Measurements from ENCODE around the gene CMTM4.

CMTM4 gene

DNA sequence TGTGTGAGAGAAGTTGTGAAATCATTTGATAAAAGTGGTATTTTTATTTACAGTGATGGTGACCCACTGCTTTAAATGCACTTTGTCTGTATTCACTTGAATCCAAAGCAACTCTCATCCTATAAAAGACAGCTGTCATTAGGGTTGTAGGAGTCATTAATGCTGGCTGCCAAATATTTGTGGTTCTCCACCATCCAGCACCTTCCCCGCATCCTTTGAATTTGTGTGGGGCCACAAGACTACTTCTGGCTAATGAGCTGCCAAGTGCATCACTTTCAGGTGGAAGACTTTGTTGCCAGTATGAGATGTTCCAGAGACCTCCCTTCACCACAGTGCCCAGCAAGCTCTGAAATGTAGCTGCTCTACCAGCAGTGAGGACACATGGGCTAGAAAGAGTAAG lies 48.7 kb downstream of the CMTM4 start:
- Histone ChIP-seq H3K9ac (ENCODE audit: low read length) (no peak overlapping the region), H3K4me3 (ENCODE audit: insufficient read depth, low read length, poor library complexity, severe bottlenecking) (no peak overlapping the region), H3K9me3 (ENCODE audit: insufficient read depth, low read length) (no peaks in the 10 kb centered on the region), H4K20me1 (ENCODE audit: low read depth, low read length) (no peaks in the 10 kb centered on the region), H3K27me3 (ENCODE audit: low read length) (no peaks in the 10 kb centered on the region), H3K4me2 (ENCODE audit: low read depth, low read length, poor library complexity, severe bottlenecking) (no peak overlapping the region), H3K36me3 (ENCODE audit: low read length) (no peaks in the 10 kb centered on the region), H3K79me2 (ENCODE audit: insufficient read depth, low read length) (no peaks in the 10 kb centered on the region), H2AFZ (ENCODE audit: low read depth, low read length, severe bottlenecking) (no peak overlapping the region), H3F3A (ENCODE audit: insufficient read depth) (no peaks in the 10 kb centered on the region), H3K9me2 (replicated peaks; ENCODE audit: insufficient read depth, low read length) (no peaks in the 10 kb centered on the region), H3K27ac (ENCODE audit: low read depth, low read length) (no peak overlapping the region)
- TF ChIP-seq CTCF (IDR thresholded peaks at IDR 0.05; ENCODE audit: insufficient read depth, low read length, poor library complexity, severe bottlenecking) (no peak), EZH2phosphoT487 (conservative IDR thresholded peaks at IDR 0.05; ENCODE audit: low read length) (no peak)

DNA sequence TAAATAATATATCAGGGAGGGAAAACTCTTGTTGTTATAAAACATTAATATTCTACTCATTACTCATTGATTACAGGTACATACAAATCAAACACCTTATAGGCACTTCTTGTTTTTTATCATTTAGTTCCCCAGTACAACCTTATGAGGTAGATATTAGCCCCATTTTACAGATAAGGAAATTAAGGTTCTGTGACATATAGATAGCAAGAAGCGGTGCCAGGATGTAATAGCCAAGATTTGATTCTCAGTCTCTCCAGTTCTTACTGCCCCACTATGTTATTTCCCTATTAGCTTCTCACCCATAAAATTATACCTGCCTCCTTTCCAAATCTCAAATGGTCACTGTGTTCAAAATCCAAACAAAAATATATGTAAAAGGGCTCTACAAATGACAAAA lies 55.2 kb downstream of the CMTM4 start:
- Histone ChIP-seq H3F3A (ENCODE audit: insufficient read depth) (no peaks in the 10 kb centered on the region), H3K27ac (ENCODE audit: low read depth, low read length) (no peak overlapping the region), H3K4me3 (ENCODE audit: insufficient read depth, low read length, poor library complexity, severe bottlenecking) (no peak overlapping the region), H3K79me2 (ENCODE audit: insufficient read depth, low read length) (no peaks in the 10 kb centered on the region), H3K36me3 (ENCODE audit: low read length) (no peaks in the 10 kb centered on the region), H2AFZ (ENCODE audit: low read depth, low read length, severe bottlenecking) (no peak overlapping the region), H3K9me2 (replicated peaks; ENCODE audit: insufficient read depth, low read length) (no peaks in the 10 kb centered on the region), H3K4me2 (ENCODE audit: low read depth, low read length, poor library complexity, severe bottlenecking) (no peak overlapping the region), H3K9me3 (ENCODE audit: insufficient read depth, low read length) (no peaks in the 10 kb centered on the region), H4K20me1 (ENCODE audit: low read depth, low read length) (no peaks in the 10 kb centered on the region), H3K27me3 (ENCODE audit: low read length) (no peaks in the 10 kb centered on the region), H3K9ac (ENCODE audit: low read length) (no peak overlapping the region)
- TF ChIP-seq CTCF (IDR thresholded peaks at IDR 0.05; ENCODE audit: insufficient read depth, low read length, poor library complexity, severe bottlenecking) (no peak), EZH2phosphoT487 (conservative IDR thresholded peaks at IDR 0.05; ENCODE audit: low read length) (no peak)

GRCh38 chr16:66640724-66641314 lies 55.7 kb downstream of the CMTM4 start:
- no peak overlapping the region for H3K27ac ChIP-seq (ENCODE audit: low read depth, low read length)
- TF ChIP-seq EZH2phosphoT487 (conservative IDR thresholded peaks at IDR 0.05; ENCODE audit: low read length) (no peak), CTCF (IDR thresholded peaks at IDR 0.05; ENCODE audit: insufficient read depth, low read length, poor library complexity, severe bottlenecking) (no peak)
- no peaks in the 10 kb centered on the region for H3K9me2 ChIP-seq (replicated peaks; ENCODE audit: insufficient read depth, low read length)
- H3K36me3 ChIP-seq (ENCODE audit: low read length): no peaks in the 10 kb centered on the region
- no peak overlapping the region for H3K9ac ChIP-seq (ENCODE audit: low read length)
- no peaks in the 10 kb centered on the region for H3K27me3 ChIP-seq (ENCODE audit: low read length)
- no peak overlapping the region for H3K4me3 ChIP-seq (ENCODE audit: insufficient read depth, low read length, poor library complexity, severe bottlenecking)
- no peaks in the 10 kb centered on the region for H3K9me3 ChIP-seq (ENCODE audit: insufficient read depth, low read length)
- H3K79me2 ChIP-seq (ENCODE audit: insufficient read depth, low read length): no peaks in the 10 kb centered on the region
- H3F3A ChIP-seq (ENCODE audit: insufficient read depth): no peaks in the 10 kb centered on the region
- no peak overlapping the region for H2AFZ ChIP-seq (ENCODE audit: low read depth, low read length, severe bottlenecking)
- H4K20me1 ChIP-seq (ENCODE audit: low read depth, low read length): no peaks in the 10 kb centered on the region
- H3K4me2 ChIP-seq (ENCODE audit: low read depth, low read length, poor library complexity, severe bottlenecking): no peak overlapping the region

All from SU-DHL-6 (cell line).